ENCODE measurements around the gene SPAG6. TPM values are rescaled to one million over a fixed set of nuclear protein-coding genes. Genes with fewer than 3 reads are reported as not detected.

The SPAG6 gene
- total and polyA plus RNA-seq, 4 donors = 0.23 TPM; not detected in 3

DNA sequence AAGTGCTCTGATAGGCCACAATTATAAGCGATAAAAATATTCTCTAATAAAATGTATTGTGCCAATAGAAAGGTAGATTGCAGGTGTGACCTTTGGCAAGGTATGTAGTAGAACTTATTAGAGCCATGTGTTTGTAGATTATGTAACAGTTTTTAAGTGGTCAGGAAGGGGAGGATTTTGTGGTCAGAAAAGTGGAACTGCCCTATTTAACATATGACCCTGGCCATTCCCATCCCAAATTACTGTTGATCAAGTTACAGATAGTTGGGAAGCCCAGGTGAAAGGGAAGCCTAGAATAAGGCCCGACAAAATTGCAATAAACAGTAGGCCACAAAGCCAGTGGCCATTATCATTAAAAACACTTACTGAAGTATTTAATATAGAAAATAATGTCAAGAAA lies 89.2 kb downstream of the SPAG6 start:
- 92% methylated on average over 2 of the region's 2 CpGs for WGBS
- no peak for DNase-seq (ENCODE audit: low spot score)

DNA sequence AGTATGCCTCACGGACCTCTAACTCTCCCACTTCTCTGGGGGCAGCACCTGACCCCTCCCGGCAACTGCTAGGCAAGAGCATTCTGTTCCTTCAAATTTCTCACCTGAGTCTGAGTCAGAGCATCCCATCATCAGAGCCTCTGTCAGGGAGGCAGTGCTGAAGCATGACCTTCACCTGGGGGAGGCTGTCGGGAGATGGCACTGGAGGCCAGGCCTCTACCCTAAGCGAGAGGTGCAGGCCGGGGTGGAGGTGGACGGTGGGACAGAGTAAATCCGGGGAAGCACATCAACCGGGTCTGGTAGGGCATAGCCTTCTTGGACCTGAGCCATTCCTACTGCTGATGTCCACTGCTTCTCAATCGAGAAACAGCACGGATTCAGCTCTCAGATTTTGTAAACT lies 90.4 kb downstream of the SPAG6 start:
- WGBS = 98% methylated on average over 10 of the region's 10 CpGs
- H3K27me3 ChIP-seq (ENCODE audit: control insufficient read depth in 4 of 4, insufficient read depth in 4 of 4, low read length in 3 of 4) = no peaks in the 10 kb centered on the region
- TF ChIP-seq, protein P1, sequence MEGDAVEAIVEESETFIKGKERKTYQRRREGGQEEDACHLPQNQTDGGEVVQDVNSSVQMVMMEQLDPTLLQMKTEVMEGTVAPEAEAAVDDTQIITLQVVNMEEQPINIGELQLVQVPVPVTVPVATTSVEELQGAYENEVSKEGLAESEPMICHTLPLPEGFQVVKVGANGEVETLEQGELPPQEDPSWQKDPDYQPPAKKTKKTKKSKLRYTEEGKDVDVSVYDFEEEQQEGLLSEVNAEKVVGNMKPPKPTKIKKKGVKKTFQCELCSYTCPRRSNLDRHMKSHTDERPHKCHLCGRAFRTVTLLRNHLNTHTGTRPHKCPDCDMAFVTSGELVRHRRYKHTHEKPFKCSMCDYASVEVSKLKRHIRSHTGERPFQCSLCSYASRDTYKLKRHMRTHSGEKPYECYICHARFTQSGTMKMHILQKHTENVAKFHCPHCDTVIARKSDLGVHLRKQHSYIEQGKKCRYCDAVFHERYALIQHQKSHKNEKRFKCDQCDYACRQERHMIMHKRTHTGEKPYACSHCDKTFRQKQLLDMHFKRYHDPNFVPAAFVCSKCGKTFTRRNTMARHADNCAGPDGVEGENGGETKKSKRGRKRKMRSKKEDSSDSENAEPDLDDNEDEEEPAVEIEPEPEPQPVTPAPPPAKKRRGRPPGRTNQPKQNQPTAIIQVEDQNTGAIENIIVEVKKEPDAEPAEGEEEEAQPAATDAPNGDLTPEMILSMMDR (IDR thresholded peaks at IDR 0.05; ENCODE audit: low read depth, low read length, missing input control) = no peak
- TF ChIP-seq HNF4A (conservative IDR thresholded peaks at IDR 0.05) = no peak
- H3K9me3 ChIP-seq (ENCODE audit: control insufficient read depth in 4 of 4, low read length in 3 of 4) = no peaks in the 10 kb centered on the region
- H3K4me3 ChIP-seq (ENCODE audit: low read depth in 1 of 3, low read length in 3 of 3) = no peak overlapping the region
- no peak overlapping the region for H3K27ac ChIP-seq (ENCODE audit: low read depth in 1 of 2, low read length in 2 of 2)
- H3K9ac ChIP-seq (ENCODE audit: low read depth in 1 of 2, low read length in 2 of 2) = no peak overlapping the region
- DNase-seq (ENCODE audit: low spot score) = no peak
- H3K36me3 ChIP-seq (ENCODE audit: control insufficient read depth in 4 of 4, insufficient read depth in 3 of 4, low read depth in 1 of 4, low read length in 3 of 4) = no peaks in the 10 kb centered on the region
- peaks cover 0 to 15% (median 10%) of the 10 kb centered on the region in 4 donors for H3K4me1 ChIP-seq (ENCODE audit: control insufficient read depth in 4 of 4, insufficient read depth in 4 of 4, low read length in 3 of 4)

More for the DNA sequence above, 89.2 kb downstream of the SPAG6 start:
- Histone ChIP-seq H3K27me3 (ENCODE audit: control insufficient read depth in 4 of 4, insufficient read depth in 4 of 4, low read length in 3 of 4) (no peaks in the 10 kb centered on the region), H3K4me1 (ENCODE audit: control insufficient read depth in 4 of 4, insufficient read depth in 4 of 4, low read length in 3 of 4) (peaks cover 0 to 15% (median 10%) of the 10 kb centered on the region in 4 donors), H3K4me3 (ENCODE audit: low read depth in 1 of 3, low read length in 3 of 3) (no peak overlapping the region), H3K36me3 (ENCODE audit: control insufficient read depth in 4 of 4, insufficient read depth in 3 of 4, low read depth in 1 of 4, low read length in 3 of 4) (no peaks in the 10 kb centered on the region), H3K9me3 (ENCODE audit: control insufficient read depth in 4 of 4, low read length in 3 of 4) (no peaks in the 10 kb centered on the region), H3K9ac (ENCODE audit: low read depth in 1 of 2, low read length in 2 of 2) (no peak overlapping the region), H3K27ac (ENCODE audit: low read depth in 1 of 2, low read length in 2 of 2) (no peak overlapping the region)
- TF ChIP-seq FOXA1 (IDR thresholded peaks at IDR 0.05) (no peak), RAD21 (IDR thresholded peaks at IDR 0.05) (no peak), GABPA (IDR thresholded peaks at IDR 0.05 in 1 of 2, conservative IDR thresholded peaks at IDR 0.05 in 1 of 2) (no peak), SP1 (IDR thresholded peaks at IDR 0.05) (no peak)
- TF ChIP-seq, protein P2, sequence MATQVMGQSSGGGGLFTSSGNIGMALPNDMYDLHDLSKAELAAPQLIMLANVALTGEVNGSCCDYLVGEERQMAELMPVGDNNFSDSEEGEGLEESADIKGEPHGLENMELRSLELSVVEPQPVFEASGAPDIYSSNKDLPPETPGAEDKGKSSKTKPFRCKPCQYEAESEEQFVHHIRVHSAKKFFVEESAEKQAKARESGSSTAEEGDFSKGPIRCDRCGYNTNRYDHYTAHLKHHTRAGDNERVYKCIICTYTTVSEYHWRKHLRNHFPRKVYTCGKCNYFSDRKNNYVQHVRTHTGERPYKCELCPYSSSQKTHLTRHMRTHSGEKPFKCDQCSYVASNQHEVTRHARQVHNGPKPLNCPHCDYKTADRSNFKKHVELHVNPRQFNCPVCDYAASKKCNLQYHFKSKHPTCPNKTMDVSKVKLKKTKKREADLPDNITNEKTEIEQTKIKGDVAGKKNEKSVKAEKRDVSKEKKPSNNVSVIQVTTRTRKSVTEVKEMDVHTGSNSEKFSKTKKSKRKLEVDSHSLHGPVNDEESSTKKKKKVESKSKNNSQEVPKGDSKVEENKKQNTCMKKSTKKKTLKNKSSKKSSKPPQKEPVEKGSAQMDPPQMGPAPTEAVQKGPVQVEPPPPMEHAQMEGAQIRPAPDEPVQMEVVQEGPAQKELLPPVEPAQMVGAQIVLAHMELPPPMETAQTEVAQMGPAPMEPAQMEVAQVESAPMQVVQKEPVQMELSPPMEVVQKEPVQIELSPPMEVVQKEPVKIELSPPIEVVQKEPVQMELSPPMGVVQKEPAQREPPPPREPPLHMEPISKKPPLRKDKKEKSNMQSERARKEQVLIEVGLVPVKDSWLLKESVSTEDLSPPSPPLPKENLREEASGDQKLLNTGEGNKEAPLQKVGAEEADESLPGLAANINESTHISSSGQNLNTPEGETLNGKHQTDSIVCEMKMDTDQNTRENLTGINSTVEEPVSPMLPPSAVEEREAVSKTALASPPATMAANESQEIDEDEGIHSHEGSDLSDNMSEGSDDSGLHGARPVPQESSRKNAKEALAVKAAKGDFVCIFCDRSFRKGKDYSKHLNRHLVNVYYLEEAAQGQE (IDR thresholded peaks at IDR 0.05) = no peak
- TF ChIP-seq, protein P1 (IDR thresholded peaks at IDR 0.05; ENCODE audit: low read depth, low read length, missing input control) = no peak

DNA sequence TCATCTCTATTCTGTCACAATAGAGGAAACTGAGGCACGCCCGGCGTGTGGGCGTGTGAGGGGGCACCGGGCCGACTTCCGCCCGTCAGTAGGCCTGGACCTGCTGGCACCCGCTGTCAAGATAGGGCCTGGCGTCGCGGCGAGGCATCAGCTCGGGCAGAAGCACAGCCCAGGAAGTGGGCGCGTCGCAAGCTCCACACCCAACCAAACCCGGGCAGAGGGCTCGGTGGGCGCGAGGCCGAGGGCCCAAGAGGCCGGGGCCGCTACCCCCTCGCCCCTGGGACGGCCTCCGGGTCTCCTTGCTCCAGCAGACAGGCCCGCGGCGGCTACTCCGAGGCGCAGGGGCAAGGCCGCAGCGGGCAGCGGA lies 91.2 kb downstream of the SPAG6 start:
- no peak for DNase-seq (ENCODE audit: low spot score)
- Histone ChIP-seq H3K36me3 (ENCODE audit: control insufficient read depth in 4 of 4, insufficient read depth in 3 of 4, low read depth in 1 of 4, low read length in 3 of 4) (no peaks in the 10 kb centered on the region), H3K9me3 (ENCODE audit: control insufficient read depth in 4 of 4, low read length in 3 of 4) (no peaks in the 10 kb centered on the region), H3K4me1 (ENCODE audit: control insufficient read depth in 4 of 4, insufficient read depth in 4 of 4, low read length in 3 of 4) (peaks cover 0 to 15% (median 10%) of the 10 kb centered on the region in 4 donors), H3K27ac (ENCODE audit: low read depth in 1 of 2, low read length in 2 of 2) (peak overlapping the region; percentile 85 to 87), H3K4me3 (ENCODE audit: low read depth in 1 of 3, low read length in 3 of 3) (peak overlapping the region; percentile 75 to 88 (median 76)), H3K27me3 (ENCODE audit: control insufficient read depth in 4 of 4, insufficient read depth in 4 of 4, low read length in 3 of 4) (no peaks in the 10 kb centered on the region), H3K9ac (ENCODE audit: low read depth in 1 of 2, low read length in 2 of 2) (no peak overlapping the region)
- no peak for TF ChIP-seq FOXA2 (IDR thresholded peaks at IDR 0.05)
- TF ChIP-seq HNF4G (IDR thresholded peaks at IDR 0.05) = no peak
- TF ChIP-seq, protein P3, sequence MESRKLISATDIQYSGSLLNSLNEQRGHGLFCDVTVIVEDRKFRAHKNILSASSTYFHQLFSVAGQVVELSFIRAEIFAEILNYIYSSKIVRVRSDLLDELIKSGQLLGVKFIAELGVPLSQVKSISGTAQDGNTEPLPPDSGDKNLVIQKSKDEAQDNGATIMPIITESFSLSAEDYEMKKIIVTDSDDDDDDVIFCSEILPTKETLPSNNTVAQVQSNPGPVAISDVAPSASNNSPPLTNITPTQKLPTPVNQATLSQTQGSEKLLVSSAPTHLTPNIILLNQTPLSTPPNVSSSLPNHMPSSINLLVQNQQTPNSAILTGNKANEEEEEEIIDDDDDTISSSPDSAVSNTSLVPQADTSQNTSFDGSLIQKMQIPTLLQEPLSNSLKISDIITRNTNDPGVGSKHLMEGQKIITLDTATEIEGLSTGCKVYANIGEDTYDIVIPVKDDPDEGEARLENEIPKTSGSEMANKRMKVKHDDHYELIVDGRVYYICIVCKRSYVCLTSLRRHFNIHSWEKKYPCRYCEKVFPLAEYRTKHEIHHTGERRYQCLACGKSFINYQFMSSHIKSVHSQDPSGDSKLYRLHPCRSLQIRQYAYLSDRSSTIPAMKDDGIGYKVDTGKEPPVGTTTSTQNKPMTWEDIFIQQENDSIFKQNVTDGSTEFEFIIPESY (IDR thresholded peaks at IDR 0.05) = no peak
- no peak for TF ChIP-seq SP1 (IDR thresholded peaks at IDR 0.05)
- TF ChIP-seq, protein P4, sequence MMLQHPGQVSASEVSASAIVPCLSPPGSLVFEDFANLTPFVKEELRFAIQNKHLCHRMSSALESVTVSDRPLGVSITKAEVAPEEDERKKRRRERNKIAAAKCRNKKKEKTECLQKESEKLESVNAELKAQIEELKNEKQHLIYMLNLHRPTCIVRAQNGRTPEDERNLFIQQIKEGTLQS (IDR thresholded peaks at IDR 0.05) = no peak
- no peak for TF ChIP-seq RAD21 (IDR thresholded peaks at IDR 0.05)
- no peak for TF ChIP-seq HNF4A (conservative IDR thresholded peaks at IDR 0.05)
- TF ChIP-seq, protein P1 (IDR thresholded peaks at IDR 0.05; ENCODE audit: low read depth, low read length, missing input control) = no peak
- no peak for TF ChIP-seq NR2F2 (IDR thresholded peaks at IDR 0.05)
- no peak for TF ChIP-seq GABPA (IDR thresholded peaks at IDR 0.05 in 1 of 2, conservative IDR thresholded peaks at IDR 0.05 in 1 of 2)
- no peak for TF ChIP-seq YY1 (IDR thresholded peaks at IDR 0.05)
- WGBS = 22% methylated on average over 35 of the region's 35 CpGs

All from liver (tissue), 9 donors.